HCT116 (cell line): ENCODE data around the gene NR2F1-AS1.

Source experiments
- EZH2 ChIP-seq: fragments of 200-600 bp; sonication (generic); IDR thresholded peaks from 2 replicates; pipeline ENCODE4 v1.6.1; 2017; ENCODE audit warnings: antibody characterized with exemption, mixed run types
- TF ChIP-seq, protein P1 (sequence below), 3 experiments: fragments of 200-600 bp in 1 of 3; sonication (generic) in 1 of 3; IDR thresholded peaks in 2 of 3; conservative IDR thresholded peaks in 1 of 3; 2 replicates each; pipeline ENCODE4 v1.5.1; 2012 to 2017; ENCODE audit warnings: low read depth in 2 of 3, low read length in 2 of 3, antibody characterized with exemption in 1 of 3, borderline replicate concordance in 1 of 3, control low read depth in 1 of 3, mild to moderate bottlenecking in 1 of 3, mixed read lengths in 1 of 3, mixed run types in 1 of 3, moderate library complexity in 1 of 3; ENCODE audit not compliant: insufficient read depth in 1 of 3
- TF ChIP-seq, protein P2 (sequence below): IDR thresholded peaks from 2 replicates; pipeline ENCODE4 v1.6.1; 2012; ENCODE audit warnings: low read depth

DNA sequence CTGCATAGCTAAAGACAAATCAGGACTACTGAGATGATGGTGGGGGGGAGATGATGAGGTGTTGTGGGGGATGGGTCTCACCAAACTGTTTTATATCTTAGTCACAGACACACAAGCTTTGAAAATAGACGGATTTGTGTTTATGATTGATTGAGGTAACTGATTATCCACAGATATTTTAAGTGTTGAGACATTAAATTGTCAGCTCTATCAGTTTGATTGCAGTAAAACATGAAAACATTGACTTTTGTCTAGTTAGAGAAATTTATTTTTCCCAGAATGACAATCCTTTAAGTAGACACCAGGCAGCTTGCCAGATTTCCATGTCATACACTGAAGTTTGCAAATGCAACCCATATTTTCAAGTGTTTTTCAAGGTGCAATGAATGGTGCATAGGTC, 149.8 kb downstream of the NR2F1-AS1 start:
- TF ChIP-seq, protein P1, sequence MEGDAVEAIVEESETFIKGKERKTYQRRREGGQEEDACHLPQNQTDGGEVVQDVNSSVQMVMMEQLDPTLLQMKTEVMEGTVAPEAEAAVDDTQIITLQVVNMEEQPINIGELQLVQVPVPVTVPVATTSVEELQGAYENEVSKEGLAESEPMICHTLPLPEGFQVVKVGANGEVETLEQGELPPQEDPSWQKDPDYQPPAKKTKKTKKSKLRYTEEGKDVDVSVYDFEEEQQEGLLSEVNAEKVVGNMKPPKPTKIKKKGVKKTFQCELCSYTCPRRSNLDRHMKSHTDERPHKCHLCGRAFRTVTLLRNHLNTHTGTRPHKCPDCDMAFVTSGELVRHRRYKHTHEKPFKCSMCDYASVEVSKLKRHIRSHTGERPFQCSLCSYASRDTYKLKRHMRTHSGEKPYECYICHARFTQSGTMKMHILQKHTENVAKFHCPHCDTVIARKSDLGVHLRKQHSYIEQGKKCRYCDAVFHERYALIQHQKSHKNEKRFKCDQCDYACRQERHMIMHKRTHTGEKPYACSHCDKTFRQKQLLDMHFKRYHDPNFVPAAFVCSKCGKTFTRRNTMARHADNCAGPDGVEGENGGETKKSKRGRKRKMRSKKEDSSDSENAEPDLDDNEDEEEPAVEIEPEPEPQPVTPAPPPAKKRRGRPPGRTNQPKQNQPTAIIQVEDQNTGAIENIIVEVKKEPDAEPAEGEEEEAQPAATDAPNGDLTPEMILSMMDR (IDR thresholded peaks at IDR 0.05 in 2 of 3, conservative IDR thresholded peaks at IDR 0.05 in 1 of 3; ENCODE audit: borderline replicate concordance in 1 of 3, insufficient read depth in 1 of 3, low read depth in 2 of 3, low read length in 2 of 3): no peak
- no peak for TF ChIP-seq EZH2
- TF ChIP-seq, protein P2, sequence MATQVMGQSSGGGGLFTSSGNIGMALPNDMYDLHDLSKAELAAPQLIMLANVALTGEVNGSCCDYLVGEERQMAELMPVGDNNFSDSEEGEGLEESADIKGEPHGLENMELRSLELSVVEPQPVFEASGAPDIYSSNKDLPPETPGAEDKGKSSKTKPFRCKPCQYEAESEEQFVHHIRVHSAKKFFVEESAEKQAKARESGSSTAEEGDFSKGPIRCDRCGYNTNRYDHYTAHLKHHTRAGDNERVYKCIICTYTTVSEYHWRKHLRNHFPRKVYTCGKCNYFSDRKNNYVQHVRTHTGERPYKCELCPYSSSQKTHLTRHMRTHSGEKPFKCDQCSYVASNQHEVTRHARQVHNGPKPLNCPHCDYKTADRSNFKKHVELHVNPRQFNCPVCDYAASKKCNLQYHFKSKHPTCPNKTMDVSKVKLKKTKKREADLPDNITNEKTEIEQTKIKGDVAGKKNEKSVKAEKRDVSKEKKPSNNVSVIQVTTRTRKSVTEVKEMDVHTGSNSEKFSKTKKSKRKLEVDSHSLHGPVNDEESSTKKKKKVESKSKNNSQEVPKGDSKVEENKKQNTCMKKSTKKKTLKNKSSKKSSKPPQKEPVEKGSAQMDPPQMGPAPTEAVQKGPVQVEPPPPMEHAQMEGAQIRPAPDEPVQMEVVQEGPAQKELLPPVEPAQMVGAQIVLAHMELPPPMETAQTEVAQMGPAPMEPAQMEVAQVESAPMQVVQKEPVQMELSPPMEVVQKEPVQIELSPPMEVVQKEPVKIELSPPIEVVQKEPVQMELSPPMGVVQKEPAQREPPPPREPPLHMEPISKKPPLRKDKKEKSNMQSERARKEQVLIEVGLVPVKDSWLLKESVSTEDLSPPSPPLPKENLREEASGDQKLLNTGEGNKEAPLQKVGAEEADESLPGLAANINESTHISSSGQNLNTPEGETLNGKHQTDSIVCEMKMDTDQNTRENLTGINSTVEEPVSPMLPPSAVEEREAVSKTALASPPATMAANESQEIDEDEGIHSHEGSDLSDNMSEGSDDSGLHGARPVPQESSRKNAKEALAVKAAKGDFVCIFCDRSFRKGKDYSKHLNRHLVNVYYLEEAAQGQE: no peak
